HCT116 (cell line): ENCODE results near the gene COPS8. TPM values are rescaled to one million over a fixed set of nuclear protein-coding genes. Genes with fewer than 3 reads are reported as not detected.

Experiments used
- ATAC-seq: fragments of 200-7000 bp; cut with Tn5 transposase; 2 replicates; pipeline ENCODE4 v1.9.1; 2020; ENCODE audit warnings: mild to moderate bottlenecking, moderate library complexity
- BruUV-seq: library from RNA; stranded (reverse); fragments of 400-500 nt; replicated peaks from 2 replicates; lab custom pipeline; 2021; lab: Mats Ljungman, UMichigan
- CTCF ChIA-PET: fragments of 300-600 bp; sonication (Branson Sonifier 250); formaldehyde crosslinking; loops from one replicate; lab custom pipeline; 2021; ENCODE audit warnings: antibody characterized with exemption; lab: Charles Lee
- POLR2A ChIA-PET: fragments of 300-600, 350-600 bp; sonication (Branson Sonifier 250); formaldehyde crosslinking; loops from one replicate; lab custom pipeline; 2021; ENCODE audit warnings: antibody characterized with exemption; lab: Charles Lee
- RAD21 ChIA-PET, 2 experiments: fragments of 300-600 bp; sonication (Branson Sonifier 250); formaldehyde crosslinking; loops; one replicate each; lab custom pipeline; 2023; ENCODE audit warnings: low total read pairs in 2 of 2; ENCODE audit not compliant: uncharacterized antibody in 2 of 2, unreplicated experiment in 2 of 2, low non-redundant PET in 1 of 2; lab: Charles Lee
- DNase-seq: peaks from one replicate; pipeline ENCODE4 v3.0.0-alpha.2; 2010; ENCODE audit warnings: low read depth, low spot score
- H2AFZ ChIP-seq: fragments of 200-600 bp; shearing (Covaris generic), sonication (generic); 2 replicates; pipeline ENCODE4 v1.6.1; 2017; ENCODE audit warnings: low read depth, mixed run types, mixed read lengths, antibody characterized with exemption, low read length; ENCODE audit not compliant: poor library complexity, severe bottlenecking
- H3K27ac ChIP-seq: 2 replicates; pipeline ENCODE4 v1.5.1; 2012; ENCODE audit warnings: low read depth, low read length
- H3K27me3 ChIP-seq: fragments of 200-600 bp; sonication (generic); 2 replicates; pipeline ENCODE4 v1.6.1; 2016; ENCODE audit warnings: mixed run types, low read length, mixed read lengths; ENCODE audit not compliant: insufficient read depth
- H3K36me3 ChIP-seq, 2 experiments: fragments of 200-500 bp in 1 of 2; fragments of 200-600 bp in 1 of 2; sonication (Bioruptor generic) in 1 of 2; sonication (generic) in 1 of 2; 2 replicates each; pipeline versions ENCODE4 v1.5.1 to v1.6.1; 2014 to 2016; ENCODE audit warnings: low read length in 2 of 2, inconsistent platforms in 1 of 2, mixed read lengths in 1 of 2, mixed run types in 1 of 2; ENCODE audit not compliant: insufficient read depth in 2 of 2, control insufficient read depth in 1 of 2
- H3K4me1 ChIP-seq, 2 experiments: fragments of 200-600 bp in 1 of 2; sonication (generic) in 1 of 2; 2 replicates each; pipeline versions ENCODE4 v1.5.1 to v1.6.1; 2012 to 2017; ENCODE audit warnings: low read length in 2 of 2, inconsistent platforms in 1 of 2, mild to moderate bottlenecking in 1 of 2, mixed read lengths in 1 of 2, mixed run types in 1 of 2, moderate library complexity in 1 of 2; ENCODE audit not compliant: insufficient read depth in 2 of 2, control insufficient read depth in 1 of 2
- H3K4me2 ChIP-seq: fragments of 200-600 bp; sonication (generic); 2 replicates; pipeline ENCODE4 v1.6.1; 2017; ENCODE audit warnings: mixed run types, low read length, mixed read lengths
- H3K4me3 ChIP-seq, 2 experiments: fragments of 200-600 bp in 1 of 2; sonication (generic) in 1 of 2; replicated peaks in 1 of 2; 2 replicates each; pipeline ENCODE4 v1.5.1; 2011 to 2016; ENCODE audit warnings: low read length in 2 of 2, control low read depth in 1 of 2, low read depth in 1 of 2, mild to moderate bottlenecking in 1 of 2, mixed read lengths in 1 of 2, mixed run types in 1 of 2
- H3K79me2 ChIP-seq: fragments of 200-600 bp; sonication (generic); 2 replicates; pipeline ENCODE4 v1.6.1; 2017; ENCODE audit warnings: mild to moderate bottlenecking, mixed run types, low read length, moderate library complexity, mixed read lengths; ENCODE audit not compliant: insufficient read depth
- H3K9ac ChIP-seq: fragments of 200-600 bp; sonication (generic); 2 replicates; pipeline ENCODE4 v1.6.1; 2016; ENCODE audit warnings: low read length, mixed read lengths
- H3K9me2 ChIP-seq: fragments of 200-600 bp; sonication (generic), shearing (Covaris generic); 2 replicates; pipeline ENCODE4 v1.6.1; 2017; ENCODE audit warnings: mixed run types, mild to moderate bottlenecking, moderate library complexity; ENCODE audit not compliant: insufficient read depth
- H3K9me3 ChIP-seq, 2 experiments: fragments of 200-500 bp in 1 of 2; fragments of 200-600 bp in 1 of 2; sonication (Bioruptor generic) in 1 of 2; sonication (generic) in 1 of 2; 2 replicates each; pipeline ENCODE4 v1.6.1; 2014 to 2017; ENCODE audit warnings: low read length in 2 of 2, mixed read lengths in 2 of 2, inconsistent platforms in 1 of 2, low read depth in 1 of 2, mild to moderate bottlenecking in 1 of 2, mixed run types in 1 of 2, moderate library complexity in 1 of 2; ENCODE audit not compliant: control insufficient read depth in 1 of 2, insufficient read depth in 1 of 2
- H4K20me1 ChIP-seq: fragments of 200-600 bp; sonication (generic), shearing (Covaris generic); 2 replicates; pipeline ENCODE4 v1.6.1; 2017; ENCODE audit warnings: mixed run types, mild to moderate bottlenecking, moderate library complexity; ENCODE audit not compliant: insufficient read depth
- CBX3 ChIP-seq: IDR thresholded peaks from 2 replicates; pipeline ENCODE4 v1.6.1; 2012; ENCODE audit warnings: low read depth
- CEBPB ChIP-seq: IDR thresholded peaks from 2 replicates; pipeline ENCODE4 v1.6.1; 2012; ENCODE audit warnings: low read depth
- EGR1 ChIP-seq: IDR thresholded peaks from 2 replicates; pipeline ENCODE4 v1.6.1; 2012; ENCODE audit warnings: low read depth
- ELF1 ChIP-seq: IDR thresholded peaks from 2 replicates; pipeline ENCODE4 v1.6.1; 2012; ENCODE audit warnings: low read depth, borderline replicate concordance
- EZH2 ChIP-seq: fragments of 200-600 bp; sonication (generic); IDR thresholded peaks from 2 replicates; pipeline ENCODE4 v1.6.1; 2017; ENCODE audit warnings: antibody characterized with exemption, mixed run types
- RAD21 ChIP-seq: IDR thresholded peaks from 2 replicates; pipeline ENCODE4 v1.6.1; 2012; ENCODE audit warnings: low read depth, mild to moderate bottlenecking
- SRF ChIP-seq: IDR thresholded peaks from 2 replicates; pipeline ENCODE4 v1.6.1; 2012; ENCODE audit warnings: low read depth
- intact Hi-C: fragments of 100-400 bp; cut with micrococcal nuclease; formaldehyde crosslinking; loops from 2 replicates; pipeline ENCODE4 v1.10.0; 2022
- total RNA-seq: library from RNA; stranded (reverse); gene quantifications from one replicate; pipeline ENCODE4 v1.2.1, GENCODE V29; 2021; ENCODE audit not compliant: unreplicated experiment
- TF ChIP-seq, protein P1 (sequence below): IDR thresholded peaks from 2 replicates; pipeline ENCODE4 v1.6.1; 2011; ENCODE audit warnings: mild to moderate bottlenecking, low read length, moderate library complexity; ENCODE audit not compliant: insufficient replicate concordance; ENCODE audit errors: extremely low read depth

COPS8 gene
- total RNA-seq, 1 experiment from 2014 or later = 42.2 TPM

DNA sequence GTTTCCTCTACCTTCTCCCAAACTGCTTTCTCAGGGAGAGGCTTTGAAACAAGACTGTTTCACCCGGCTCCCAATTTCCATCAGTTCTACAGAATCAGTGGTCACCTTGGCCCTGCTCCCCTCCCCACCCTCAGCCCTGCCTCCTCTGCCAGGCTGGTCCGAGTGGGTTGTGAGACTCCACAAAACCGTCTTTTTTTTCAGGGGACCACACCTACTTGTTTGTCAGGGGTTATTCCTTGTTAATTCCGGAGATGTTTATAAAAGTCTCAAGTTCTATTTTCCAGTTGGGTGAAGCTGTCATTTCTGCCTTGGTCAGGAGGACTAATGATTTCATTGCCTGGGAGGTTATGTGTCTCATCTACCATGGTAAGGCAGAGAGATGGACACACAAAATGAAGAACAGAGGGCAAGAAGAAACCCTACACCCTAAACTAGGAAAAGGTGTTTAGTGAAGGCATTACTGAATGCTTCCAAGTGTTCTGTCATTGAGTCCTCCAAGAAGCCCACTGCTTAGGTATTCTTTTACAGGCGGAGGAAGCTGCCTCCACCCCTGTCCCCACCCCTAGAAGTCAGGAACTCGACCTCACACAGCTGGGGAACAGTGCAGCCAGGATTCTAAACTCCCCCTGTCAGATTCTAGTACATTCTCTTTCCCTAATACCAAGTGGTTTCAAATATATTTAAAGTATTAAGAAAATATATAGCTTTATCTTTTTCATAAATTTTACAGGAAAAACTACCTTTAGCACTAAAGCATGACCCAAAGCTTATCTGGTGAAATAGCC lies 46.3 kb downstream of the COPS8 start:
- ChIA-PET RAD21 (no interaction called here), CTCF (interaction anchor here (1.1 kb wide), 1 partner anchor 33 kb away, joined by 3 read pairs; no protein-coding TSS in a partner anchor), POLR2A (no interaction called here)
- no peaks in the 10 kb centered on the region for H3K9me3 ChIP-seq
- intact Hi-C loops = no loop called here
- TF ChIP-seq CBX3 (no peak), CEBPB (no peak), EGR1 (no peak), EZH2 (no peak), SRF (no peak), RAD21 (no peak), ELF1 (no peak)
- TF ChIP-seq, protein P1, sequence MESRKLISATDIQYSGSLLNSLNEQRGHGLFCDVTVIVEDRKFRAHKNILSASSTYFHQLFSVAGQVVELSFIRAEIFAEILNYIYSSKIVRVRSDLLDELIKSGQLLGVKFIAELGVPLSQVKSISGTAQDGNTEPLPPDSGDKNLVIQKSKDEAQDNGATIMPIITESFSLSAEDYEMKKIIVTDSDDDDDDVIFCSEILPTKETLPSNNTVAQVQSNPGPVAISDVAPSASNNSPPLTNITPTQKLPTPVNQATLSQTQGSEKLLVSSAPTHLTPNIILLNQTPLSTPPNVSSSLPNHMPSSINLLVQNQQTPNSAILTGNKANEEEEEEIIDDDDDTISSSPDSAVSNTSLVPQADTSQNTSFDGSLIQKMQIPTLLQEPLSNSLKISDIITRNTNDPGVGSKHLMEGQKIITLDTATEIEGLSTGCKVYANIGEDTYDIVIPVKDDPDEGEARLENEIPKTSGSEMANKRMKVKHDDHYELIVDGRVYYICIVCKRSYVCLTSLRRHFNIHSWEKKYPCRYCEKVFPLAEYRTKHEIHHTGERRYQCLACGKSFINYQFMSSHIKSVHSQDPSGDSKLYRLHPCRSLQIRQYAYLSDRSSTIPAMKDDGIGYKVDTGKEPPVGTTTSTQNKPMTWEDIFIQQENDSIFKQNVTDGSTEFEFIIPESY = no peak
- H3K4me3 ChIP-seq = no peak overlapping the region
- no peak overlapping the region for H3K27ac ChIP-seq
- no peaks in the 10 kb centered on the region for H3K36me3 ChIP-seq
- H3K4me2 ChIP-seq = no peak overlapping the region
- H3K9me2 ChIP-seq = no peaks in the 10 kb centered on the region
- no peak overlapping the region for H2AFZ ChIP-seq
- DNase-seq (no peak), ATAC-seq (no peak)
- peaks cover 1% of the 10 kb centered on the region; the same call in 1 of the 2 replicates for H3K27me3 ChIP-seq
- H3K4me1 ChIP-seq = peaks cover 10 to 19% of the 10 kb centered on the region in 2 experiments
- no peak overlapping the region for H3K9ac ChIP-seq
- BruUV-seq = no TSS peak
- no peaks in the 10 kb centered on the region for H4K20me1 ChIP-seq
- H3K79me2 ChIP-seq = no peaks in the 10 kb centered on the region
